Measurements from ENCODE around the gene PCDH9.
"Not testable (repeated sequence)": the region's sequence is repeated elsewhere in the genome, so short reads cannot be mapped to it uniquely, and the experiment has no call there.

PCDH9 gene

GRCh38 chr13:66259426-66259825 lies 970.7 kb downstream of the PCDH9 start:
- not testable (repeated sequence) for DNase-seq (ENCODE audit: low spot score)

Data from hepatic stellate cell (primary cell).